WI38 (cell line): ENCODE results near the gene ROBO4.

Source experiments
- H3K4me3 ChIP-seq: 2 replicates; pipeline ENCODE4 v1.5.1; 2011; ENCODE audit warnings: low read depth, mild to moderate bottlenecking, control low read depth, low read length
- CTCF ChIP-seq: IDR thresholded peaks from 2 replicates; pipeline ENCODE4 v1.5.1; 2012; ENCODE audit warnings: low read depth, mild to moderate bottlenecking, control low read depth, low read length

Gene ROBO4

GRCh38 chr11:124877631-124877909 lies 20.1 kb downstream of the ROBO4 start:
- H3K4me3 ChIP-seq: no peak overlapping the region

GRCh38 chr11:124876818-124877630 lies 20.6 kb downstream of the ROBO4 start:
- TF ChIP-seq CTCF: no peak
- H3K4me3 ChIP-seq: peak overlapping the region; percentile 69

More at GRCh38 chr11:124877631-124877909, 20.1 kb downstream of the ROBO4 start:
- TF ChIP-seq CTCF: no peak

- TF ChIP-seq CTCF: peak; percentile 55; the same call in 1 of the 2 replicates
- peak overlapping the region; percentile 69 for H3K4me3 ChIP-seq
Measured at GRCh38 chr11:124875943-124876817, 21.5 kb downstream of the ROBO4 start.

GRCh38 chr11:124875401-124875800 lies 22.3 kb downstream of the ROBO4 start:
- peak overlapping the region; percentile 69 for H3K4me3 ChIP-seq
- no peak for TF ChIP-seq CTCF

GRCh38 chr11:124874571-124875255 lies 23.0 kb downstream of the ROBO4 start:
- no peak for TF ChIP-seq CTCF
- no peak overlapping the region for H3K4me3 ChIP-seq

GRCh38 chr11:124873951-124874350 lies 23.7 kb downstream of the ROBO4 start:
- no peak for TF ChIP-seq CTCF
- no peak overlapping the region for H3K4me3 ChIP-seq

GRCh38 chr11:124872741-124873140 lies 24.9 kb downstream of the ROBO4 start:
- no peak overlapping the region for H3K4me3 ChIP-seq
- TF ChIP-seq CTCF: no peak
